HEK293 (cell line): ENCODE measurements around the gene STIP1.

Experiments
- CTCF ChIA-PET: fragments of 350-600 bp; formaldehyde crosslinking; extraction: SDS; loops from one replicate; lab custom pipeline; 2021; ENCODE audit warnings: antibody characterized with exemption; lab: Yijun Ruan, JAX
- POLR2A ChIA-PET: fragments of 300-600 bp; formaldehyde crosslinking; extraction: SDS; loops from one replicate; lab custom pipeline; 2020; ENCODE audit warnings: antibody characterized with exemption, inconsistent platforms; lab: Yijun Ruan, JAX
- H3K27ac ChIP-seq: fragments of 200-500 bp; sonication (Bioruptor generic); 2 replicates; pipeline ENCODE4 v1.5.1; 2014; ENCODE audit warnings: low read depth, low read length, control low read depth, inconsistent platforms; ENCODE audit errors: extremely low read depth
- H3K36me3 ChIP-seq, 2 experiments: fragments of 200-500 bp in 1 of 2; sonication (Bioruptor generic) in 1 of 2; 1 replicate in 1 of 2; 2 replicates in 1 of 2; pipeline ENCODE4 v1.5.1; 2014 to 2017; ENCODE audit warnings: inconsistent platforms in 2 of 2, low read length in 2 of 2; ENCODE audit not compliant: control insufficient read depth in 2 of 2, insufficient read depth in 1 of 2
- H3K4me1 ChIP-seq: fragments of 200-500 bp; sonication (Bioruptor generic); 2 replicates; pipeline ENCODE4 v1.5.1; 2014; ENCODE audit warnings: mild to moderate bottlenecking, low read length, inconsistent platforms; ENCODE audit not compliant: control insufficient read depth, insufficient read depth
- H3K4me3 ChIP-seq: 2 replicates; pipeline ENCODE4 v1.5.1; 2011; ENCODE audit warnings: low read depth, mild to moderate bottlenecking, control low read depth, low read length, moderate library complexity
- H3K9me3 ChIP-seq: fragments of 200-500 bp; sonication (Bioruptor generic); 2 replicates; pipeline ENCODE4 v1.5.1; 2014; ENCODE audit warnings: low read depth, low read length, inconsistent platforms; ENCODE audit not compliant: control insufficient read depth, insufficient read depth
- EGR2 ChIP-seq: fragments of 450-650 bp; formaldehyde crosslinking; IDR thresholded peaks from 2 replicates; pipeline ENCODE4 v1.5.1; 2016; ENCODE audit warnings: low read depth, missing biosample characterization, missing genetic modification characterization
- GLIS2 ChIP-seq: fragments of 450-650 bp; formaldehyde crosslinking; IDR thresholded peaks from 2 replicates; pipeline ENCODE4 v1.5.1; 2016; ENCODE audit warnings: missing biosample characterization, missing genetic modification characterization
- KLF8 ChIP-seq: fragments of 450-650 bp; formaldehyde crosslinking; IDR thresholded peaks from 2 replicates; pipeline ENCODE4 v1.5.1; 2016; ENCODE audit warnings: missing biosample characterization, missing genetic modification characterization
- KLF9 ChIP-seq: fragments of 450-650 bp; formaldehyde crosslinking; IDR thresholded peaks from 2 replicates; pipeline ENCODE4 v1.5.1; 2016; ENCODE audit warnings: missing biosample characterization, missing genetic modification characterization, low read depth
- OVOL3 ChIP-seq: fragments of 450-650 bp; formaldehyde crosslinking; IDR thresholded peaks from 2 replicates; pipeline ENCODE4 v1.5.1; 2016; ENCODE audit warnings: missing biosample characterization, missing genetic modification characterization
- ZBTB17 ChIP-seq: fragments of 450-650 bp; formaldehyde crosslinking; IDR thresholded peaks from 2 replicates; pipeline ENCODE4 v1.5.1; 2016; ENCODE audit warnings: missing biosample characterization, missing genetic modification characterization
- ZBTB20 ChIP-seq: fragments of 450-650 bp; formaldehyde crosslinking; IDR thresholded peaks from 2 replicates; pipeline ENCODE4 v1.5.1; 2016; ENCODE audit warnings: missing biosample characterization, missing genetic modification characterization
- ZNF121 ChIP-seq: fragments of 450-650 bp; formaldehyde crosslinking; IDR thresholded peaks from 2 replicates; pipeline ENCODE4 v1.5.1; 2016; ENCODE audit warnings: missing biosample characterization, missing genetic modification characterization
- ZNF132 ChIP-seq: fragments of 450-650 bp; formaldehyde crosslinking; IDR thresholded peaks from 2 replicates; pipeline ENCODE4 v1.5.1; 2017; ENCODE audit warnings: missing biosample characterization, missing genetic modification characterization, borderline replicate concordance
- ZNF16 ChIP-seq: fragments of 450-650 bp; formaldehyde crosslinking; IDR thresholded peaks from 2 replicates; pipeline ENCODE4 v1.5.1; 2016; ENCODE audit warnings: low read depth, missing biosample characterization, missing genetic modification characterization
- ZNF239 ChIP-seq: fragments of 450-650 bp; formaldehyde crosslinking; IDR thresholded peaks from 2 replicates; pipeline ENCODE4 v1.5.1; 2016; ENCODE audit warnings: missing biosample characterization, missing genetic modification characterization
- ZNF426 ChIP-seq: fragments of 450-650 bp; formaldehyde crosslinking; IDR thresholded peaks from 2 replicates; pipeline ENCODE4 v1.5.1; 2017; ENCODE audit warnings: missing biosample characterization, missing genetic modification characterization, mild to moderate bottlenecking, inconsistent platforms, moderate library complexity
- ZNF561 ChIP-seq: fragments of 450-650 bp; IDR thresholded peaks from 2 replicates; pipeline ENCODE4 v1.5.1; 2018; ENCODE audit warnings: missing biosample characterization, missing genetic modification characterization, borderline replicate concordance
- ZNF596 ChIP-seq: fragments of 450-650 bp; IDR thresholded peaks from 2 replicates; pipeline ENCODE4 v1.5.0; 2018; ENCODE audit warnings: missing biosample characterization, mild to moderate bottlenecking, missing genetic modification characterization, moderate library complexity
- ZNF624 ChIP-seq: fragments of 450-650 bp; formaldehyde crosslinking; IDR thresholded peaks from 2 replicates; pipeline ENCODE4 v1.5.1; 2017; ENCODE audit warnings: missing biosample characterization, missing genetic modification characterization
- ZNF660 ChIP-seq: fragments of 450-650 bp; IDR thresholded peaks from 2 replicates; pipeline ENCODE4 v1.5.1; 2018; ENCODE audit warnings: missing biosample characterization, mild to moderate bottlenecking, missing genetic modification characterization
- ZNF701 ChIP-seq: fragments of 450-650 bp; formaldehyde crosslinking; IDR thresholded peaks from 2 replicates; pipeline ENCODE4 v1.5.1; 2016; ENCODE audit warnings: missing biosample characterization, missing genetic modification characterization
- ZNF76 ChIP-seq: fragments of 450-650 bp; formaldehyde crosslinking; IDR thresholded peaks from 2 replicates; pipeline ENCODE4; 2016; ENCODE audit warnings: low read depth, missing biosample characterization, missing genetic modification characterization, borderline replicate concordance
- ZNF768 ChIP-seq: fragments of 450-650 bp; formaldehyde crosslinking; IDR thresholded peaks from 2 replicates; pipeline ENCODE4 v1.5.1; 2018; ENCODE audit warnings: missing biosample characterization, mild to moderate bottlenecking, missing genetic modification characterization
- ZNF776 ChIP-seq: fragments of 450-650 bp; formaldehyde crosslinking; IDR thresholded peaks from 2 replicates; pipeline ENCODE4 v1.5.0; 2017; ENCODE audit warnings: missing biosample characterization, missing genetic modification characterization, borderline replicate concordance
- ZNF843 ChIP-seq: fragments of 450-650 bp; formaldehyde crosslinking; IDR thresholded peaks from 2 replicates; pipeline ENCODE4 v1.5.1; 2016; ENCODE audit warnings: missing biosample characterization, missing genetic modification characterization
- TF ChIP-seq, protein P1 (sequence below): fragments of 450-650 bp; formaldehyde crosslinking; optimal IDR thresholded peaks from 2 replicates; pipeline ENCODE3; 2016; ENCODE audit warnings: missing biosample characterization, mild to moderate bottlenecking, missing genetic modification characterization
- TF ChIP-seq, protein P2 (sequence below): fragments of 450-650 bp; formaldehyde crosslinking; IDR thresholded peaks from 2 replicates; pipeline ENCODE4 v1.5.1; 2016; ENCODE audit warnings: missing biosample characterization, missing genetic modification characterization
- TF ChIP-seq, protein P3 (sequence below): fragments of 450-650 bp; formaldehyde crosslinking; IDR thresholded peaks from 2 replicates; pipeline ENCODE4; 2016; ENCODE audit warnings: missing biosample characterization, missing genetic modification characterization
- TF ChIP-seq, protein P4 (sequence below): fragments of 450-650 bp; formaldehyde crosslinking; IDR thresholded peaks from 2 replicates; pipeline ENCODE4 v1.5.1; 2017; ENCODE audit warnings: missing biosample characterization, missing genetic modification characterization

Gene STIP1

DNA sequence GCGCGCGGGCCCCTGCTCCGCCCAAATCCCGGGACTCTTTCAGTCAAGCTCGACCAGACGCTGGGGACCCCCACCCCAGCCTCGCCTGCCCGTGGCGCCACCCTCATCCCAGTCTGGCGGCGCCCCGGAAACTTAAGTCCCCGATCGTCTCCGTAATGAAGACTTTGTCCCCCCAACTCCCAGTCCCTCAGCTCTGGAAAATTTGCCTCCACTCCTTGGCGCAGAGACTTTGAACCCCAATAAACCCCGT, 65.7 kb downstream of the STIP1 start:
- ChIA-PET POLR2A (interaction anchor here (1.2 to 4.2 kb wide), 6 partner anchors 9 to 25 kb away, joined by 4 to 52 read pairs (median 6); partner anchors contain the start of genes FKBP2 and NUDT22), CTCF (interaction anchor here (0.6 to 3.6 kb wide), 17 partner anchors 9 to 485 kb away, joined by 3 to 48 read pairs (median 4); partner anchors contain the start of genes BAD and CATSPERZ)
- peak overlapping the region; percentile 48 for H3K4me3 ChIP-seq
- TF ChIP-seq, protein P1, sequence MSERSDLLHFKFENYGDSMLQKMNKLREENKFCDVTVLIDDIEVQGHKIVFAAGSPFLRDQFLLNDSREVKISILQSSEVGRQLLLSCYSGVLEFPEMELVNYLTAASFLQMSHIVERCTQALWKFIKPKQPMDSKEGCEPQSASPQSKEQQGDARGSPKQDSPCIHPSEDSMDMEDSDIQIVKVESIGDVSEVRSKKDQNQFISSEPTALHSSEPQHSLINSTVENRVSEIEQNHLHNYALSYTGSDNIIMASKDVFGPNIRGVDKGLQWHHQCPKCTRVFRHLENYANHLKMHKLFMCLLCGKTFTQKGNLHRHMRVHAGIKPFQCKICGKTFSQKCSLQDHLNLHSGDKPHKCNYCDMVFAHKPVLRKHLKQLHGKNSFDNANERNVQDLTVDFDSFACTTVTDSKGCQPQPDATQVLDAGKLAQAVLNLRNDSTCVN (tag by site-specific recombination): peak; percentile 10
- no peak for TF ChIP-seq ZNF843 (tag by site-specific recombination)
- peaks cover 10% of the 10 kb centered on the region for H3K4me1 ChIP-seq
- H3K36me3 ChIP-seq: peaks cover 0 to 27% of the 10 kb centered on the region in 2 experiments; a peak in 1 of 3 replicates
- H3K9me3 ChIP-seq: no peaks in the 10 kb centered on the region
- H3K27ac ChIP-seq: peak overlapping the region; percentile 3; the same call in 1 of the 2 replicates

DNA sequence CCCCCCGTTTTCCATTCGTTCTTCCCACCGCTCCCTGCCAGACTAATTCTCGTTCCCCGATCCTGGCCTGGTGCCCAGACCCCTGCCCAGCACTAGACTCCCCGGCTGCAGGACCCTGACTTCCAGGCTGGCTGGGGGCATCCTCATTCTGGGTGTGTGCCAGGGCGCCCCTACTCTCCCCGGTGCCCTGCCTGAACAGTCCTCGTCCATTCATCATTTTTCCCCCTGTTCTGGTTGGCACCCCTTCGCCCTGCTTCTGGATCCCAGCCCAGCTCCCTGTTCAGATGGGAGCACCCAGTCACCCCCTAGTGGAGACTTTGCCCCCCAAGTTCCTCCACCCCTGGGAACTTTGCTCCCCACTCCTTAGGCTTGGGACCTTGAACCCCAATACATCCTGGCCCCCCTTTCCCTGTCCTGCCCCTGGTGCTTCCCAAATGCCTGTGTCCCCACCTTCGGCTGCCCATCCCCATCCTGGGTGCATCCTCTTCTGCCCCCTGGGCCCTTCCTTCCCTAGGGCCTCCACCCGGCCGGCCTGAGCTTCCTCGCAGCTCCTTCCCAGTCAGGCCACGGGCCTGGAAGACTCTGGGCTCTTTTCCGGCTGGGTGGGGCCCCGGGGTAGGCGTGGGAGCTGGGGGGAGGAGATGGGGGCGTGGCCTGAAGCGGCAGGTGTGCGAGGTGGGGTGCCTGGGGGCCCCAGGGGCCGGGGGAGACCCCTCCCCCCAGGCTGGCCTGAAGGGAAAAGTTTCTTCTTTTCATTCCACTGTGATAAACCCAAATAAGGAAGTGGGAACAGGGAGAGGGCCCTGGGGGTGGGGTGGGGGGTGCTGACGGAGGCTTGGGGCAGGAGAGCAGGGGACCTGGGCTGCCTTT, 66.3 kb downstream of the STIP1 start:
- ChIA-PET CTCF (interaction anchor here (0.6 to 3.6 kb wide), 18 partner anchors 12 to 679 kb away, joined by 3 to 48 read pairs (median 4); partner anchors contain the start of genes BAD and CATSPERZ), POLR2A (interaction anchor here (0.5 to 4.2 kb wide), 11 partner anchors 8 to 1553 kb away, joined by 3 to 52 read pairs (median 4); partner anchors contain the start of genes ESRRA, FKBP2 and NUDT22)
- peaks cover 10% of the 10 kb centered on the region for H3K4me1 ChIP-seq
- H3K9me3 ChIP-seq: no peaks in the 10 kb centered on the region
- H3K4me3 ChIP-seq: peak overlapping the region; percentile 48
- peaks cover 0 to 27% of the 10 kb centered on the region in 2 experiments; a peak in 2 of 3 replicates for H3K36me3 ChIP-seq
- peak overlapping the region; percentile 3; the same call in 1 of the 2 replicates for H3K27ac ChIP-seq
- TF ChIP-seq ZNF701 (no peak), KLF8 (tag by site-specific recombination) (peak; percentile 47; the same call in 1 of the 2 replicates), ZBTB17 (tag by site-specific recombination) (peak; percentile 66), ZNF121 (tag by site-specific recombination) (no peak), ZNF660 (no peak), ZNF596 (tag by site-specific recombination) (no peak), KLF9 (peak; percentile 77), ZNF624 (tag by site-specific recombination) (no peak), OVOL3 (tag by site-specific recombination) (no peak), ZNF426 (tag by site-specific recombination) (no peak), ZNF132 (tag by site-specific recombination) (no peak), EGR2 (tag by site-specific recombination) (no peak), ZBTB20 (tag by site-specific recombination) (peak; percentile 20; the same call in 1 of the 2 replicates), ZNF76 (tag by site-specific recombination) (peak; percentile 48; the same call in 1 of the 2 replicates), ZNF776 (tag by site-specific recombination) (no peak), GLIS2 (tag by site-specific recombination) (peak; percentile 93), ZNF561 (no peak), ZNF768 (tag by site-specific recombination) (no peak), ZNF239 (tag by site-specific recombination) (no peak), ZNF16 (no peak)
- TF ChIP-seq, protein P2, sequence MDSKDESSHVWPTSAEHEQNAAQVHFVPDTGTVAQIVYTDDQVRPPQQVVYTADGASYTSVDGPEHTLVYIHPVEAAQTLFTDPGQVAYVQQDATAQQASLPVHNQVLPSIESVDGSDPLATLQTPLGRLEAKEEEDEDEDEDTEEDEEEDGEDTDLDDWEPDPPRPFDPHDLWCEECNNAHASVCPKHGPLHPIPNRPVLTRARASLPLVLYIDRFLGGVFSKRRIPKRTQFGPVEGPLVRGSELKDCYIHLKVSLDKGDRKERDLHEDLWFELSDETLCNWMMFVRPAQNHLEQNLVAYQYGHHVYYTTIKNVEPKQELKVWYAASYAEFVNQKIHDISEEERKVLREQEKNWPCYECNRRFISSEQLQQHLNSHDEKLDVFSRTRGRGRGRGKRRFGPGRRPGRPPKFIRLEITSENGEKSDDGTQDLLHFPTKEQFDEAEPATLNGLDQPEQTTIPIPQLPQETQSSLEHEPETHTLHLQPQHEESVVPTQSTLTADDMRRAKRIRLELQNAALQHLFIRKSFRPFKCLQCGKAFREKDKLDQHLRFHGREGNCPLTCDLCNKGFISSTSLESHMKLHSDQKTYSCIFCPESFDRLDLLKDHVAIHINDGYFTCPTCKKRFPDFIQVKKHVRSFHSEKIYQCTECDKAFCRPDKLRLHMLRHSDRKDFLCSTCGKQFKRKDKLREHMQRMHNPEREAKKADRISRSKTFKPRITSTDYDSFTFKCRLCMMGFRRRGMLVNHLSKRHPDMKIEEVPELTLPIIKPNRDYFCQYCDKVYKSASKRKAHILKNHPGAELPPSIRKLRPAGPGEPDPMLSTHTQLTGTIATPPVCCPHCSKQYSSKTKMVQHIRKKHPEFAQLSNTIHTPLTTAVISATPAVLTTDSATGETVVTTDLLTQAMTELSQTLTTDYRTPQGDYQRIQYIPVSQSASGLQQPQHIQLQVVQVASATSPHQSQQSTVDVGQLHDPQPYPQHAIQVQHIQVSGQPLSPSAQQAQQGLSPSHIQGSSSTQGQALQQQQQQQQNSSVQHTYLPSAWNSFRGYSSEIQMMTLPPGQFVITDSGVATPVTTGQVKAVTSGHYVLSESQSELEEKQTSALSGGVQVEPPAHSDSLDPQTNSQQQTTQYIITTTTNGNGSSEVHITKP: peak; percentile 41; the same call in 1 of the 2 replicates
- TF ChIP-seq, protein P3, sequence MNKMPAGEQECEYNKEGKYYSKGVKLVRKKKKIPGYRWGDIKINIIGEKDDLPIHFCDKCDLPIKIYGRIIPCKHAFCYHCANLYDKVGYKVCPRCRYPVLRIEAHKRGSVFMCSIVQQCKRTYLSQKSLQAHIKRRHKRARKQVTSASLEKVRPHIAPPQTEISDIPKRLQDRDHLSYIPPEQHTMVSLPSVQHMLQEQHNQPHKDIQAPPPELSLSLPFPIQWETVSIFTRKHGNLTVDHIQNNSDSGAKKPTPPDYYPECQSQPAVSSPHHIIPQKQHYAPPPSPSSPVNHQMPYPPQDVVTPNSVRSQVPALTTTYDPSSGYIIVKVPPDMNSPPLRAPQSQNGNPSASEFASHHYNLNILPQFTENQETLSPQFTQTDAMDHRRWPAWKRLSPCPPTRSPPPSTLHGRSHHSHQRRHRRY (tag by site-specific recombination): no peak
- TF ChIP-seq, protein P4, sequence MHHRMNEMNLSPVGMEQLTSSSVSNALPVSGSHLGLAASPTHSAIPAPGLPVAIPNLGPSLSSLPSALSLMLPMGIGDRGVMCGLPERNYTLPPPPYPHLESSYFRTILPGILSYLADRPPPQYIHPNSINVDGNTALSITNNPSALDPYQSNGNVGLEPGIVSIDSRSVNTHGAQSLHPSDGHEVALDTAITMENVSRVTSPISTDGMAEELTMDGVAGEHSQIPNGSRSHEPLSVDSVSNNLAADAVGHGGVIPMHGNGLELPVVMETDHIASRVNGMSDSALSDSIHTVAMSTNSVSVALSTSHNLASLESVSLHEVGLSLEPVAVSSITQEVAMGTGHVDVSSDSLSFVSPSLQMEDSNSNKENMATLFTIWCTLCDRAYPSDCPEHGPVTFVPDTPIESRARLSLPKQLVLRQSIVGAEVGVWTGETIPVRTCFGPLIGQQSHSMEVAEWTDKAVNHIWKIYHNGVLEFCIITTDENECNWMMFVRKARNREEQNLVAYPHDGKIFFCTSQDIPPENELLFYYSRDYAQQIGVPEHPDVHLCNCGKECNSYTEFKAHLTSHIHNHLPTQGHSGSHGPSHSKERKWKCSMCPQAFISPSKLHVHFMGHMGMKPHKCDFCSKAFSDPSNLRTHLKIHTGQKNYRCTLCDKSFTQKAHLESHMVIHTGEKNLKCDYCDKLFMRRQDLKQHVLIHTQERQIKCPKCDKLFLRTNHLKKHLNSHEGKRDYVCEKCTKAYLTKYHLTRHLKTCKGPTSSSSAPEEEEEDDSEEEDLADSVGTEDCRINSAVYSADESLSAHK (tag by site-specific recombination): no peak
